ENCODE measurements around the gene SCN4A. TPM values are rescaled to one million over a fixed set of nuclear protein-coding genes. Genes with fewer than 3 reads are reported as not detected.

SCN4A gene
- total RNA-seq, 1 donor from 2014 or later = 1.6 TPM

GRCh38 chr17:63998721-63999679 is 26.3 kb upstream of the SCN4A start:
- peaks cover 30% of the 10 kb centered on the region for H3K27me3 Mint-ChIP-seq (ENCODE audit: low read depth)
- peaks cover 11% of the 10 kb centered on the region for H3K4me1 Mint-ChIP-seq
- no peak overlapping the region for H3K27ac Mint-ChIP-seq (ENCODE audit: unreplicated experiment)
- H3K9me3 Mint-ChIP-seq = no peaks in the 10 kb centered on the region
- TF ChIP-seq CTCF (conservative IDR thresholded peaks at IDR 0.05) = no peak
- no peaks in the 10 kb centered on the region for H3K36me3 Mint-ChIP-seq (ENCODE audit: low read depth)
- peak overlapping the region; percentile 83 for H3K4me3 Mint-ChIP-seq
- DNase-seq (ENCODE audit: low read depth, low spot score) = no peak

DNA sequence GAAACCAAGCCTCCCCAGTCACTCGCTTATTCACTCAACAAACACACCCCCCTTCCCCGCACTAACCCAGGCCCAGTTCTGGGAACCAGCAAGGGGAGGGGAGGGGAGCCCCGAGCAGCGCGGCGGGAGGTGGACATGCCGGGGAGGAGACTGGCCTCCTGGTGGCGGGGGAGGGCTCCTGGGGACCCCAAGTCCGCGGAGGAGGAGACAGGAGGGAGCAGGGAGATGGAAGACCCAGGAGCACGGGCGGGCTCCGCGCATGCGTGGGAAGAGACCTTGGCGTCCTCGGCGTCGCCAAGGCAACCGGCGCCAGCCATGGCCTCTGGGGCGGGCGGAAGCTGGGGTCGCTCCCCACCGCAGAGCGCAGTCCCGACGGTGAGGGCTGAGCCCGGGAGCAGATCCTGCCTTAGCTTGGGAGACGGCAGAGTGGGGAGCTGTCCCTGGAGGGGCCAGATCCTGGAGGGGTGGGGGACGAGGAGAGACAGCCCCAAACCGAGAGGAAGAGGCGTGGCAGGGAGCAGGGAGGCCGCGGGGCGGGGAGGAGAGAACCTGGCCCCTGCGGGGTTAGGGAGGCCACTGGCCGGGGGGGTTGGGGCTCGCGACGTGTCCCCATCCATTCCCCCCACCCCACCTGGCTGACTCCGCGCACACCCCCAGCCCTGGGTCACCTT is 25.5 kb upstream of the SCN4A start, which contains the start of gene PRR29:
PRR29 (plus strand) TSS at position 302 of the 671 bp plus-strand sequence; CDS start at position 316, 14 bp downstream.
- no peaks in the 10 kb centered on the region for H3K9me3 Mint-ChIP-seq
- DNase-seq (ENCODE audit: low read depth, low spot score) = peak; percentile 79
- no peaks in the 10 kb centered on the region for H3K36me3 Mint-ChIP-seq (ENCODE audit: low read depth)
- H3K27me3 Mint-ChIP-seq (ENCODE audit: low read depth) = peaks cover 37% of the 10 kb centered on the region
- TF ChIP-seq CTCF (conservative IDR thresholded peaks at IDR 0.05) = no peak
- H3K4me1 Mint-ChIP-seq = peaks cover 11% of the 10 kb centered on the region
- no peak within 1 kb of the TSS for H3K27ac Mint-ChIP-seq (ENCODE audit: unreplicated experiment)
- peak within 1 kb of the TSS; percentile 85 for H3K4me3 Mint-ChIP-seq

DNA sequence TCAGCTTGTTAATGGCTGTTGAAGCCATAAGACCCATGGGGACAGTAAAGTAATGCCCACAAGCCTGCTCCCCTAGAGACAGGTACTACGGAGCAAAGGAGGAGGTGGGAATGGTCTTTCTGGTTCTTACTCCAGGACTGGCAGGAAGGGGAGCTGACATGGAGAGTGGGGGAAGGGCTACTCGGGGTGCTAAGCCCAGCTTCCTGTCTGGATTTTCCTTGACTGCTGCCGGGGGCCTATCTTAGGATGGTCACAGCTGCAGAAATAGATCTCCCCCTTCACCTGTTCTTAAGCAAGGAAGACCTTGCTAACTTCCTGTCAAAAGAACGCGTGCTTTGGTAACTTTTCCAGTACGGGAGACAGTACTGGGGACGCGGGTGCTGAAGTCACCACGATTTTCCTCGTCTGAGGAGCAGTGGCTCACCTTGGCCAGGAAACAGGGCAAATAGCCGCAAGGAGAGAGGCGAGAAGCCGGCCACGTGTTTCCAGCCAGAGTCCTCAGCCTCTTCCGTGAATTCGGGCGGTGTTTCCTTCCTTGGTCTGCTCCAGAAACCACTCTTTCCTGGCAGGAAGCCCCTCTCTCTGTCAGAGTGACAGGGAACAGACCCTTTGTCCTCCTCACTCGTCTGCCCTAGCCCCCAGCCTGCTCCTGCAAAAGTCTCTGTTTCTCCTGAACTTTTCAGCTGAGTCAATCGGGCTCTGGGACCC is 24.8 kb upstream of the SCN4A start:
- Mint-ChIP-seq H3K27me3 (ENCODE audit: low read depth) (peaks cover 41% of the 10 kb centered on the region), H3K9me3 (no peaks in the 10 kb centered on the region), H3K27ac (ENCODE audit: unreplicated experiment) (no peak overlapping the region), H3K4me1 (peaks cover 14% of the 10 kb centered on the region), H3K4me3 (peak overlapping the region; percentile 85), H3K36me3 (ENCODE audit: low read depth) (no peaks in the 10 kb centered on the region)
- no peak for DNase-seq (ENCODE audit: low read depth, low spot score)
- no peak for TF ChIP-seq CTCF (conservative IDR thresholded peaks at IDR 0.05)

DNA sequence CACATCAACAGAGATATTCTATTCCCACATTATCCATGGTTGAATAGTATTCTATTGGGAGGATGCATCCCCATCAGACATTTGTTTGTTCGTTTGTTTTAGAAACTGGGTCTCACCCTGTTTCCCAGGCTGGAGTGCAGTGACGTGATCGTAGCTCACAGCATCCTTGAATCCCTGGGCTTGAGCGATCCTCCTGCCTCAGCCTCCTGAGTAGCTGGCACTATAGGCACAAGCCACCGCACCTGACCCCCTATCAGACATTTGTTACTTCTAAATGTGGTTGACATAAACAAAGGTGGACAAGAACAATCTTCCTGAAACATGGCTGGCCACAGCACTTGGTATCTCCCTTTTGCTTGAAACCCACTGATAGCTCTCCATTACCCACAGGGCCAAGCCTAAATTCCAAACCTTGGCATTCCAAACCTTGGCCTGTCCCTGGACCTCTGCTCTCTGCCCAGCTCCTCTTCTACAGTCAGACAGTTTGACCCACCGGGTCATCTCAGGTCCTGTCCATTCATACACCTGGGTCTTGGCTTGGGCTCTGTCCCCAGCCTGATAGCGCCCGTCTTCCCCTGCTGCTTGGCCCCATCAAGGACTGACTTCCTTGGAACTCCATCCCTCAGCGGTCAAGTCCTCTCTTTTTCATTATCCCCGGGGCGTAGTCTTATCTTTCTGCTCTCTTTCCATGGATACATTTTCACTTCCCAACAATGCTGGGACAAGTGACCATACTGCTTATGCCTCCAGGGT is 23.9 kb upstream of the SCN4A start:
- H3K4me3 Mint-ChIP-seq = peak overlapping the region; percentile 16

More for the DNA sequence above, 23.9 kb upstream of the SCN4A start:
- no peak for TF ChIP-seq CTCF (conservative IDR thresholded peaks at IDR 0.05)
- Mint-ChIP-seq H3K27ac (ENCODE audit: unreplicated experiment) (no peak overlapping the region), H3K9me3 (no peaks in the 10 kb centered on the region), H3K4me1 (peaks cover 15% of the 10 kb centered on the region), H3K36me3 (ENCODE audit: low read depth) (no peaks in the 10 kb centered on the region), H3K27me3 (ENCODE audit: low read depth) (peaks cover 50% of the 10 kb centered on the region)
- no peak for DNase-seq (ENCODE audit: low read depth, low spot score)
